Right hindlimb (tissue), 1 donor: ENCODE data around the gene MRTFA.
A peak's percentile ranks its signal among the peaks of the same experiment; 100 is the strongest.

ENCODE experiments used
- DNase-seq: peaks from one replicate; pipeline ENCODE4 v3.0.0-alpha.2; 2018

The MRTFA gene

GRCh38 chr22:40421082-40421350, 215.5 kb downstream of the MRTFA start:
- DNase-seq, result no peak

- no peak for DNase-seq
Observed at GRCh38 chr22:40420341-40421081, 216.0 kb downstream of the MRTFA start.

- DNase-seq, result no peak
Observed at GRCh38 chr22:40419718-40420117, 216.8 kb downstream of the MRTFA start.

DNA sequence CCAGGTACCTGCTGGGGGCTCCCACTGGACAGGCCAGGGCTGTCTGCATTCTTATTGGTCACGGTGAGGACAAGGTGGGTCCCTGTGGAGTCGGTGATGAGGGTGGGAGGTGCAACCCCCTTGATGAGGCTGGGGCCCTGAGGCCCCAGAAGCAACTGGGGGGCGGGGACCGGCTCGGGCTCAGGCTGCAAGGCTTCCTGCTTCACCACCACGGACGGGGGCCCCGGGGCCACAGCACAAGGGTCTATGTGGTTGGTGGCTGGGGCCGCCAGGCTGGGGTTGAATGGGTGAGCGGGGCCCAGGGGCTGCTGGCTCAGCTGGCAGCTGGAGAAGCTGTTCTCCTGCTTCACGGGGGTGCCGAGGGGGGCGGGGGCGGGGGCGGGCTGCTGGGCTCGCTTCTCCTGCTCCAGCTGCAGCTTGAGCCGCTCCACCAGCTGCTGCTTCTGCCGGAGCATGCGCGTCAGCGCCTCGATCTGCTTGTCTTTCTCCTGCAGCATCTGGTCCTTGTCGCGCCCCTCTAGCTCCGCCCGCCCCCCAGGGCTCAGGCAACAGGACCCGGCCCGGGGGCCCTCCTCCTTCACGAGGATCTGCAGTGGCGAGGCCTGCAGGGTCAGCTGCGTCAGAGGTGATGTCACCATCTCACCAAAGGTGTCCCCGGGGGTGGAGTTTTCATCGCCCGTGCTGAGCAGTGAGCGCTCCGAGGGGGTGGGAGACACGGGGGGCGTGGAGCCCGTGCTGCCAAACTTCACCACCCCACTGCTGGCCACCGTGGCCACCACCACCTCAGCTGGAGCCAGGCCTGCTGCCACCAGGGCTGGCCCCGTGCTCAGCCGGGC, 217.9 kb downstream of the MRTFA start:
- peak; percentile 85 for DNase-seq

DNA sequence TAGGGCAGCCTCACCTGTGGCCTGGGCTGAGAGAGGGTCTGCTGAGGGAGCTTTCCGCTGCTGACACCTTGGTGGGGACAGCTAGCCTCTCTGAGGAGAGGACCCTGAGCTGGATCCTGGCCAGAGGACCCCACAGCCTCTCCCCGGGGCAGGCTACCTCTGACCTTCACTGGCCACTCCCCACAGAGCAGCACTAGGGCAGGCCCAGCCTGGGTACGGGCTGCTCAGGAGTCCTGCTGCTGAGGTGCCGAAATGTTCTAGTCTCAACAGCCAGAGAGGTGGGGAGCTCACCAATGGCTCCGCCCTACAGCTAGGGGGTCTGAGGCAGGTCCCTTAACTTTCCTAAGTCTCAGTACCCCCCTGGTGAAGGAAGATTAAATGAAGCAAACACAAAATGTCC, 218.6 kb downstream of the MRTFA start:
- no peak for DNase-seq

DNA sequence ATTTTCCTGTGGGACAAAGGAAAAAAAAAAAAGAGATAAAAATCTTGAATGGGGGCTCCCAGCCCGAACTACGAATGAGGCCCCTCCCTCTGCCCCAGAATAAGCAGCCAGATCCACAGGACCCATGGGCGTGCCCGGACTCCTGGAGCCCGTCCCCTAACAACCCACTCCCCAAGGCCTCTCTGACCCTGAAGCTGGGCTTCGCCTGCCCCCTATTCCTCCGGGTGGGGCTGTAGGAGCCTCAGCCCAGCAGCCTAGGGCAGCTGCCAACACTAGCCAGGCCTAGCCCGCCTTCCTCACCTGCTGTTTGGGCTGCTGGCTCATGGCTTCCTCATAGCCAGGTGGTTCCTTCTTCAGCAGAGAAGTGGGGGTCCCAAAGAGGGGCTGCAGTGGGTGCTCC, 219.5 kb downstream of the MRTFA start:
- no peak for DNase-seq

GRCh38 chr22:40416636-40417035, 219.9 kb downstream of the MRTFA start:
- no peak for DNase-seq

DNA sequence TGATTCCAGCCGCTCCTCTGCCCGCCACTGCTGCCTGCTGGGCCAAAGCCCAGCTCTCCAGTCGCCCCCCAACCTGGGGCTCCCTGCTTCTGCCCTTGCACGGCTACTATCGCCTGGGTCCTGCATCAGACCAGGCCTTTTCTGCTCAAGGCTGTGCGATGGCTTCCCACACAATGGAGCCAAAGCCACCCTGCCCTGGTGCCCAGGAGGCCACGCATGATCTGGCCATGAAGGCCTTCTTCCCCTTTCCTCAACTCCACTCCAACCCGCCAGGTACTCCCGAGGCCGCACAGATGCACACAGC, 220.3 kb downstream of the MRTFA start:
- no peak for DNase-seq

DNA sequence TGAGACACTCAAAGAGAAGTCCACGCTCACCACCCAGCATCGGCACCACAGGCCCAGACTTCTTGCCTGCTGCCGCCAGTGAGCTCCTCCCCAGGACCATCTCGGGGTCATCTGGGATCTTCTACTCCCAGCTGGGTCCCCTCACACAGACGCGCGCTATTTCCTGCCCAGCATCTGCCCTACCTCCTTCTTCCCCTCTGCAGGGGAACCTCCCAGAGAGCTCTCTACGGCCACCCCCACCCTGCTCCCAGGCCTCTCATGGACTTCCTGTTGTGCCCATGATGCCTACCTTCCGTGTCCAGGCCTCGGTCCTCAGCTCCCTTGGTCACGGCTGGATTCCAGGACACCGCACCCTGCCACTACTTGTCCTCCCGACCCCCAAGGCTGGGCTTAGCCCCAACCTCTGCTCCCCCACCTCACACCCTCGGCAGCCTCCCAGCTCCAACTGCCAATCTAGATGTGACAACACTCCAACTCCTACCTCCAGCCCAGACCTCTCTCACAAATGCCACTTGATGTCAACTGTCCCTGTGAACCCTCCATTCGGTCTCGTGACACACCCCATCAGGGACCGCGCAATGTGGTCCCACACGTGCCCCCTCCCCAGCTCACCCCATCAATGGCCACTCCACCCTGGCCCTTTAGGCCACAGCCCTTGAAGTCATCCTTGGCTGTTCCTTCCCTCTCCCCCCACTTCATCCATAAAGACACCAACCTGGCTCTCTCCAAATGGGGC, 220.8 kb downstream of the MRTFA start:
- DNase-seq, result no peak

GRCh38 chr22:40414838-40415505, 221.5 kb downstream of the MRTFA start:
- no peak for DNase-seq

- no peak for DNase-seq
Observed at GRCh38 chr22:40414311-40414710, 222.2 kb downstream of the MRTFA start.

DNA sequence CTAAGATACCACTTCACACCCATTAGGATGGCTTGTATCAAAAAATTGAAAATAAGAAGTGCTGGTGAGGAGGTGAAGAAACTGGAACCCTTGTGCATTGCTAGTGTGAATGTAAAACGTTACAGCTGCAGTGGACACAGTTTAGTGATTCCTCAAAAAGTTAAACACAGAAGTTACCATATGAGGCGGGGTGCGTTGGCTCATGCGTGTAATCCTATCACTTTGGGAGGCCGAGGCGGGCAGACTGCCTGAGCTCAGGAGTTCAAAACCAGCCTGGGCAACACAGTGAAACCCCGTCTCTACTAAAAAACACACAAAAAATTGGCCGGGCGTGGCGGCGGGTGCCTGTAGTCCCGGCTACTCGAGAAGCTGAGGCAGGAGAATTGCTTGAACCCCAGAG, 222.6 kb downstream of the MRTFA start:
- DNase-seq, result no peak

- no peak for DNase-seq
Observed at GRCh38 chr22:40412441-40412840, 224.1 kb downstream of the MRTFA start.

- no peak for DNase-seq
Observed at GRCh38 chr22:40411506-40411861, 225.0 kb downstream of the MRTFA start.

GRCh38 chr22:40410731-40411505, 225.6 kb downstream of the MRTFA start:
- no peak for DNase-seq

DNA sequence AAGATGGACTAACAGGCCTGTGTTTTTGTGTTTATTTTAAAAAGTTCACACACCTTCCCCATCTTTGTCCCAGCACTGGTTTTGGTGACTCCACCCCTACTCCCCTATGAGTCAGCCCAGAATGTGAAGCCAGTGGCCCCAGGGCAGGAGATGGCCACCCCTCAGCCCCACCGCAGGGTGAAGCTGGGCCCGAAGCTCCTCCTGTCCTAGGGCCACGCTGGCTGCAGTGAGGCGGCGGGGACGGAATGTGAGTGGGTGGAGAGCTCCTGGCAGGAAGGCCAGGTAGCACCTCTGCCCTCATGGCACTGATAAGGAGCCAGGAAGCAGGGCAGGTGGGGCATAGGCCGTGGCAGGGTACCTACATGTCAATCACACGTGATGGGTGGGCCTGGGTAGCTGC, 226.2 kb downstream of the MRTFA start:
- no peak for DNase-seq

- no peak for DNase-seq
Observed at GRCh38 chr22:40409613-40410113, 226.9 kb downstream of the MRTFA start.

GRCh38 chr22:40408718-40409612, 227.6 kb downstream of the MRTFA start:
- DNase-seq, result no peak

DNA sequence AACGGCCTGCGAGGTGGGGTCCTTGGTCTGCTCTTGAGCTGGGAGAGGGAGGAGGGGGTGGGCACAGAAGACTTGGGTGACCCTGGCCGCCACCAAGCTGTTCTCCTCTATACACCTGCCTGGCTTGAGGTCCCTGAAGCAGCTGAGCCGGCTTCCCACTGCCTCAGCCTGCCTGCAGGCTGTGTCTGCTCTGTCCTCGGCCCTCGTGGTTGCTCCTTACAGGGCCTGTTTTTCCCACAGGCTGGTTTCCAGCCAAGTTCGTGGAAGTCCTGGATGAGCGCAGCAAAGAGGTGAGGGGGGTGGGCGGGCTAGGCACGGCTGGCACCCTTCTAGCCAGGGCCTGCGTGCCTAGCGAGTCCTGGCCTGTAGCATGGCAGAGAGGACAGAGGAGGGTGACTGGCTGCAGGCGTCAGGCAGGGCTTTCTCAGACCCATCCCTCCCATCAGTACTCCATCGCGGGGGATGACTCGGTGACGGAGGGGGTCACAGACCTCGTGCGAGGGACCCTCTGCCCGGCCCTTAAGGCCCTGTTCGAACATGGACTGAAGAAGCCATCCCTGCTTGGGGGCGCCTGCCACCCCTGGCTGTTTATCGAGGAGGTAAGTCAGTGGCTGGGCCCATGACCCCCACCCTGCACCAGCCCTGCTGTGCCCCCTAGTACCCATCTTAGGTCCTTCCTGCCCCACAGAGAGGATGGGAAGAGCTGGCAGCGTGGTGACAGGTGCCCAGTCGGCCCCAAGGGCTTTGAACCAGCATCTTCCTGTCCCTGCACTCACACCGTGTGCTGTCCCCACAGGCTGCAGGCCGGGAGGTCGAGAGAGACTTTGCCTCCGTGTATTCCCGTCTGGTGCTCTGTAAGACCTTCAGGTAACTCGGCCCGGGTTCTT, 228.4 kb downstream of the MRTFA start:
- DNase-seq, result no peak

DNA sequence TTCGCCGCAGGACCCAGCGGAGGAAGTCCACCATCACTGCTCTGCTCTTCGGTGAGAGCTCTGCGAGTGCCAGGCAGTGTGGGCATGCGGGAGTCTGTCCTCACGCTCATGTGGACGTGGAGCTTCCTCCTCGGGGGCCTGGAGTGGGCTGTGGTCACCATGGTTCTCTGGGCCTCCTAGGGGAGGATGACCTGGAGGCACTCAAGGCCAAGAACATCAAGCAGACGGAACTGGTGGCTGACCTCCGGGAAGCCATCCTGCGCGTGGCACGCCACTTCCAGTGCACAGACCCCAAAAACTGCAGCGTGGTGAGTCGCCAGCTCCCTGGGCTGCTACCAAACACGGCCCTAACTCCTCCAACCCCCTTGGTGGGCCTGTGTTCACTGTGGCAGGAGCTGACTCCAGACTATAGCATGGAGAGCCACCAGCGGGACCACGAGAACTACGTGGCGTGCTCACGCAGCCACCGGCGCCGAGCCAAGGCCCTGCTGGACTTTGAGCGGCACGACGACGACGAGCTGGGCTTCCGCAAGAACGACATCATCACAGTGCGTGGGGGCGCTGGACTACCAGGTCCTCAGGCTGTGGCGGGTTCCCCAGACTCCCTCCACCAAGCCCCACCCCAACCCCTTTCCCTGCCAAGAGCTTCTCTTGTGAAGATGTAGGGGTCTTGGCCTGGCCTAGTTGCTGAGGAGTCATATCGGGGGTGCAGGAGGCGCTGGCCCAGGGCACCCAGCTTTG, 229.3 kb downstream of the MRTFA start:
- DNase-seq, result no peak
